ENCODE results near the gene ARHGAP22.

- TF ChIP-seq POLR2A (IDR thresholded peaks at IDR 0.05; ENCODE audit: low read length) (no peak), GATA1 (IDR thresholded peaks at IDR 0.05; ENCODE audit: low read depth, low read length) (no peak)
These were observed 59.3 kb downstream of the ARHGAP22 start for GRCh38 chr10:48545462-48546145.
